HG03139 (cell line): ENCODE data around the gene CCL8.

Experiments used
- ATAC-seq: cut with Tn5 transposase; IDR thresholded peaks from one replicate; pipeline ENCODE4 v1.9.1; 2021; ENCODE audit not compliant: unreplicated experiment

The CCL8 gene

DNA sequence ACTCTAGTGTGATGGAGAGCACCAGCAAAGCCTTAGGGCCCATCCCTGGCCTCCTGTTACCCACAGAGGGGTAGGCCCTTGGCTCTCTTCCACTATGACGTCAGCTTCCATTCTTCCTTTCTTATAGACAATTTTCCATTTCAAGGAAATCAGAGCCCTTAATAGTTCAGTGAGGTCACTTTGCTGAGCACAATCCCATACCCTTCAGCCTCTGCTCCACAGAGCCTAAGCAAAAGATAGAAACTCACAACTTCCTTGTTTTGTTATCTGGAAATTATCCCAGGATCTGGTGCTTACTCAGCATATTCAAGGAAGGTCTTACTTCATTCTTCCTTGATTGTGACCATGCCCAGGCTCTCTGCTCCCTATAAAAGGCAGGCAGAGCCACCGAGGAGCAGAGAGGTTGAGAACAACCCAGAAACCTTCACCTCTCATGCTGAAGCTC lies at the start of gene CCL8:
Gene CCL8, plus strand, starts transcription at position 397 of the 445 bp plus-strand sequence. CDS start 67 bp downstream, outside the sequence.
- ATAC-seq: no peak

DNA sequence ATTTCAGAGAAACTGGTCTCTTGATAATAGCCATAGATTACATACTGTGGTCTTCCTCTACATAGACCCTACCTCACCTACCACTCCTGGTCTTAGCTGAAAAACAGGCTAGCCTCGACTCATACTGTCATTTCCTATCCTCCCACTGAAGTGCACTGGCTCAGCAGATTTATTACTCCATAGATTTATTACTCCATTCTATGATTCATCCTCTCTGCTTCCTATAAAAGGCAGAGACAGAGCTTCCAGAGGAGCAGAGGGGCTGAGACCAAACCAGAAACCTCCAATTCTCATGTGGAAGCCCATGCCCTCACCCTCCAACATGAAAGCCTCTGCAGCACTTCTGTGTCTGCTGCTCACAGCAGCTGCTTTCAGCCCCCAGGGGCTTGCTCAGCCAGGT lies 49.3 kb upstream of the CCL8 start, which contains the start of gene CCL7:
Gene CCL7, plus strand, starts transcription at position 253 of the 400 bp plus-strand sequence. Its CDS starts 70 bp downstream, at position 323.
- no peak for ATAC-seq

DNA sequence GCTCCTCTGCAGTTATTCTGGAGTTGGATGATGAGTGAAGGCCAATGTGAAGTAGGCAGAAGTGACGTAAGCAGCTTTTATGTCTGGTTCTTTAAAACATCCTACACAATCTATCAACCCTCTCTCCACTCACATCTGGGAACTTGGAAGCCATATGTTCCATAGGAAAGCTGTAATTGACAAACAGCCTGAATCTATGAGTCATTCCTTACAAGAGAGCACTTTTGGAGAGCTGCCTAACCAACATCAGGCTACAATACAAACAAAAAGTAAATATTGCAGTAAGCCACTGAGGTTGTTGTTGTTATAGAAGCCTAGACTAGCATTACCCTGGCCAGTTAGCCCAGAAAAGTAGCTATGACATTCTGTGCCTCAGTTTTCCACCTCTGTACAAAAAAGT lies 43.4 kb upstream of the CCL8 start:
- ATAC-seq: no peak

DNA sequence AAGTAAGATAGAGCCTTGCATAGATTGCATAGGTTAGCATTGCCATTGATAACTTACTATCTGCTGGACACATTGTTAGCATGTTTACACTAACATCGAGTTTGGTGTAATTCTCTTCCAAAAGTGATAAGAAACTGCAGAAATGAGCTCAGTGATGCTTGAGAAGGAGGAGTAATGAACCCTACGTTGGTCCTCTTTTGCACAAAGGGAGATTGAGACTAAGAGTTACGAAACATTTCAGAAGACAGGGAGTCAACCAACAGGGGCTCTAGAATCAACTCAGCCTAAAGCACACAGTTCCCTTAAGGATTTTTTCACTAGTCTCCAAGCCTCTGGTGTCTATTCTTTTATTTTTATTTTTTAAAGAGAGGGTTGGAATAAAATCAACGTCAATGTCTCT lies 42.4 kb upstream of the CCL8 start:
- no peak for ATAC-seq

DNA sequence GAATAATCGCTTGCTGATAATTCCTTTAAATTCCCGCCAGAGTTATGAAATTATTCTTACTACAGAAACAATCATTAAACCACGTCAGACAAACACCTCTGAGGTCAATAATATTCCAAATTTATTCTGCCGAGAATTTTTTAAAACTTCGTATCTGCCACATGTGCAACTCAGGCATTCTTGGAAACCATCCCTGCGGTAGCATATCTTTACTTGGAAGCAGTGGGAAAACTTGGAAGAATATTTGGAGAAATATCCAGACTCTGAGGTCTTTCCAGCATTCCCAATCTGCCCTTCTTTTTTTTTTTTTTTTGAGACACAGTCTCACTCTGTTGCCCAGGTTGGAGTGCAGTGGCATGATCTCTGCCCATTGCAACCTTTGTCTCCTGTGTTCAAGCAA lies 35.7 kb upstream of the CCL8 start:
- ATAC-seq: no peak

DNA sequence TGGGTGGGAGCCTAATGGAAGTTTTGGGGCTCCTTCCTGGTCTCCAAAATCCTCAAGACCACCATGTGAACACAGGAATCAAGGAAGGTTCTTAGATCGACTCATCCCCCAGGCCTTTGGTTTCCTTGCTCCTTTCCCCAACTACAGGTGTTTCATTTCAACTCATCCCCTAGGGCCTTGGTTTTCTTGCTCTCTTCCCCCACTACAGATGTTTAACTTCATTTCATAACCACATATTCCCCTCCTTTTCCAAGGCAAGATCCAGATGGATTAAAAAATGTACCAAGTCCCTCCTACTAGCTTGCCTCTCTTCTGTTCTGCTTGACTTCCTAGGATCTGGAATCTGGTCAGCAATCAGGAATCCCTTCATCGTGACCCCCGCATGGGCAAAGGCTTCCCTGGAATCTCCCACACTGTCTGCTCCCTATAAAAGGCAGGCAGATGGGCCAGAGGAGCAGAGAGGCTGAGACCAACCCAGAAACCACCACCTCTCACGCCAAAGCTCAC lies 33.9 kb upstream of the CCL8 start, which contains the start of gene CCL11:
Gene CCL11, plus strand, starts transcription at position 457 of the 507 bp plus-strand sequence. CDS start 67 bp downstream, outside the sequence.
- no peak for ATAC-seq

DNA sequence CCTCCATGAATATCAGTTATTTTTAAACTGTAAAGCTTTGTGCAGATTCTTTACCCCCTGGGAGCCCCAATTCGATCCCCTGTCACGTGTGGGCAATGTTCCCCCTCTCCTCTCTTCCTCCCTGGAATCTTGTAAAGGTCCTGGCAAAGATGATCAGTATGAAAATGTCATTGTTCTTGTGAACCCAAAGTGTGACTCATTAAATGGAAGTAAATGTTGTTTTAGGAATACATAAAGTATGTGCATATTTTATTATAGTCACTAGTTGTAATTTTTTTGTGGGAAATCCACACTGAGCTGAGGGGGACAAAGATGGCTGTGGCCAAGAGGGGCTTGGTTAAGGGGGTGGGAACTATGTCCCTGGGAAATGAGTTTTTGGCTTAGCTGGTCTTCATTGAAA lies 31.4 kb upstream of the CCL8 start:
- ATAC-seq: no peak

DNA sequence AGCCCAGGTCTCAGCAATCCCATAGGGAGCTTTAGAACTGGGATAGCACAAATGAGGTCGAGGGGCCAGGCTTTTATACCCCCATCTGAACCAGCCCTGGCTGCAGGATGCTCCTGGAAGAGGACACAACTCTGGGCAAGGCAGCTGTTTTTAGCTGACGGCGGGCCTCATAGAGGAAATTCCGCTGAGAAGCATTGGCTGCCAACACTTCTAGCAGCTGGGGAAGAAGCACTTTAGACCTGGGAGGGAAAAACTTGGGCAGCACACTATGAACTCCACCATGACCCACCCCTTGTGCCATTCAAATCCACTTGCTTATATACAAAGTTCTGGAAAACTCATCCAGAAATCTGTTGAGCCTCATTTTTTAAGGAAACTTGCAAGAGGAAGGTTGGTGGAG lies 28.6 kb upstream of the CCL8 start:
- ATAC-seq: no peak

DNA sequence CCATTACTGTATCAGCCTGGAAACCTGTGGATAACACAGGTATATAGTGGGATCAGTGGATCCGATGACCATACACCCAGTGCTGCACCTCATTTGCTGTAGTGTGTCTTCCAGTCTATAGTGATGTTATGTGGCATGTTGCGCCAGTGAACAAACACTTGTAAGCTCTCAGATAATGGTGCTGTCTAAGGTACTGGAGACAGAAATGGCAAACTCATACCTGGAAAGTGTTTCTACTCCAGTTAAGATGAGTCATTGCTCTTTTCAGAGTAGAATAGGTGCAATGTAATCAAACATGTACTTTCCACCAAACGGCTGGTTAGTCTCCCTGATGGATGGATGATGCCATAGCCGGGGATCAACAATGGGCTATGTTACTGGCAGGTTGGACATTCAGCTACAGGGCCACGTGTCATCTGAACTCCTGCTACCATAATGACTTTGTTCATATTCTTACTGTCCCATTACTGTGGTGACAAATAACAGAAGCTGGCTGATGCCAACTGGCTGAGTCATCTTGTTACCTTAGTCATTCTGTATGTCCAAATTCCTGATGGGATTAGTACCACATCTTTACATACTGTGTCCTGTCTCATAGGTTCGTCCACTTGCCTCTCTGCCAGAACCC lies 27.4 kb upstream of the CCL8 start:
- ATAC-seq: no peak

DNA sequence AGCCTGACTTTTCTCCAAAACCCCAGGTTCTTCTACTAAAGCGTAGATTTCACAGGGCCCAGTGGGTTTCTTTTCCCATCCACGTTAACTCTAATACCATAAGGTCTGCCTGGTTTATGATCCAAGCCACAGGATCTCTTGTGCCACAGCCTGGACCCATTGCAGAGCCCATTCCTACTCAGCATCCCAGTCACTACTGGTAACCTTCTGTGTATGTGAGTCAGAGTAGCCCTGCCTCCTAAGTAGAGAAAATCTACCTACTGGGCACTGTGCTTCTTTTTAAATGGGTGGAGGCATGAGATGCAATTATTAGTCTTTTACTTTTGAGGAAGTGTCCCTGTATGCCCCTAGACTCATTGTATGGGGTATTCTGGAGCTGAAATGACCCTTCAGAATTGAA lies 20.2 kb upstream of the CCL8 start:
- ATAC-seq: no peak

DNA sequence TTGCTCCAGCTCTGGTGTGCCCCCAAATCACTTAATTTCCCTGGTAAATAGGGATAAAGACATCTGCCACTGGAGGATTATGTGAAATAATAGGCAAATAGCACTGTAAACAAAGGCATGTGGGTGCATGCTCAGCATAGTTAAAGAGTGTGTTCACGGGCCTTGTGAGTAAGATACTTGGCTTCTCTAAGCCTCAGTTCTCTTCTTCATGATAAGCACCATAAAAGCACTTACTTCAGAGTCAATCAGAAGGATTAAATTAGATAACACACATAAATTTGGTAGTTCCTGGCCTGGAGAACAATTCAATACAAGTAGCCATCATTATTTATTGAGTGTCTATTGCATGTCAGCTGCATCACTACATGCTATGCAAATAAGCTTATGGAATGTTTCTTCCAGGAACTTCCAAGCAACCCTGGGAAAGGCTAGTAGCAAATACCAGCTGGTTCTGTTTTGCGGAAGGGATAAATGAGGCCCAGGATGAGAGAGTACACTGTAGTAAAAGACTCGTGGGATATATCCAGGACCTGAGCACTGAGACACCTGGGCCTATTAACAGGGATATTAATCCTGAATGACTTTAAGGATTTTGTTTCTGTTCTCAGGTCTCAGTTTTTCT lies 19.2 kb upstream of the CCL8 start:
- ATAC-seq: no peak

DNA sequence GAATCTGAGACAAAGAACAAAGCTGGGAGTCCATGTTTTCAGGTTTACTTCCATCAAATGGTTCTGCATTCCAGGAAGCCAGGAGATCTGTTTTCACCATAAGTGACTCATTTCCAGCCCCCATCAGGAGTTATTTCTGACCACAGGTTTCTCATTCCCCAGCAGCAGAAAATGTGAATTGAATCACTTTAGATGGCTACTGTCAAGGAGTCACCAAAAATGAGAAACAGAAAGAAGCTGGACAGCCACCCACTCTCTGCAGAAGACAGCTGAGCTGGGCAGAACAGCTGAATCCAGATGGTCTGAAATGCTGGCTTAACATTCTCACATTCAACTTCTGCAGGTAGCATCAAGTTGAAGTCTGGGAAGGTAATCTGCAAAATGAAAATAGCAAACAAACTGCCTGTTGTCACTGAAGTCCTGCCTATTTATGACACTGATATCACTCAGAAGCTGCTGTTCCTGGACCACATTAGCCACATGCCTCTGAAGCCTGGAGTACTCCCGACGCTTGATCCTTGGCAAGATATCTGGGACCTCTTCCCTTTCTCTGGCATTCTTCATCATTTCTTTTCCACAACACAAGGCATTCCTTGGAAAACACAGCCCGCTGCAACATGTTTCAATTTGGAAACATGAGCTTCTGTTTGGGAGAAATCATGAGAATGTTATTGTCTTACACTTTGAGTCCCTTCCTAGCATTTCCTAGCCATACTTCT lies 18.4 kb upstream of the CCL8 start:
- ATAC-seq: no peak

DNA sequence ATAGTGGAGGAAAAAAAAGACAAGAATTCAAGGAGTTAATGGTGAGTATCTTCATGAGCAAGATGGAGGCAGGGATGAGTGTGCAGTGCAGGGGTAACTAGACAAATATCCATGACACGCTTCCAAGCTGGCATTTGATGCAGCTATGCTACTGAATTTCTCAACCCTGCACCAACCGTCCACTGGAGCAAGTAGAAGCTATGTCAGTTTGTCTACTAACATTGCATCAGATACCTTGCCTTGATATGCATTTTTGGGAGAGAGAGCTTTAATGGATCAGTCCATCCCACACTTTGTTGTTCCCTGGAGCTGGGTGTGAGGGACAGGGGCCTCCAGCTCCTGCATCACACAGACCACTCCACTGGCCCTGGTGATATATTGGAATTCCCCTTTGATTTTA lies 17.2 kb upstream of the CCL8 start:
- ATAC-seq: no peak

DNA sequence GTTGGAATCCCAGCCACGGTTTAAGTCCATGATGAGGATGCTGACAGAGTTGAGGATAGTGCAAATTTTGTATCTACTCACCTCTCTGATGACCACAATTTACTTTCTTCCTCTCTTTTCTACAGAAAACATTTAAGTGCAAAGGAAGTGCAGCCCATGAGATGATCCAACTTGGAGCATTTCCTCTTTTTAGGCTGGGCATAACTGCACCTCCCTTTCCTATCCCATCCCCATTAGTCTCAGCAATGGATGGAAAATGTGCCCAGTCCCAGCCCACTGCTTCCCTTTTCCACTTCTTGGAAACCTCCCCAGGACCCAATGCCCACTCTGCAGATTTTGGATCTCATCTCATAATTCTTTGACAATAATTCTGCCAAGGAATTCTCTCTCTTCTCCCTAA lies 16.6 kb upstream of the CCL8 start:
- ATAC-seq: no peak

DNA sequence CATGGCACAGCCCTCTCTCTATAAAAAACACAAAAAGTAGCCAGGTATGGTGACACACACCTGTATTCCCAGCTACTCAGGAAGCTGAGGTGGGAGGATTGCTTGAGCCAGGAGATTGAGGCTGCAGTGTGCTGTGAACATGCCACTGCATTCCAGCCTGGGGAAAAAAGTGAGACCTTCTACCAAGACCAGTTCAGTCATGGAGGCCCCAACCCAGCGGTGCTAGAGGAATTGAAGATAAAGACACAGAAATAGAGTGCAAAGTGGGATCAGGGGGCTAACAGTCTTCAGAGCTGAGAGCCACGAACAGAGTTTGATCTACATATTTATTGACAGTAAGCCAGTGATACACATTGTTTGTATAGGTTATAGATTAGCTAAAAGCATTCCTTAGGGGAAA lies 15.6 kb upstream of the CCL8 start:
- no peak for ATAC-seq

DNA sequence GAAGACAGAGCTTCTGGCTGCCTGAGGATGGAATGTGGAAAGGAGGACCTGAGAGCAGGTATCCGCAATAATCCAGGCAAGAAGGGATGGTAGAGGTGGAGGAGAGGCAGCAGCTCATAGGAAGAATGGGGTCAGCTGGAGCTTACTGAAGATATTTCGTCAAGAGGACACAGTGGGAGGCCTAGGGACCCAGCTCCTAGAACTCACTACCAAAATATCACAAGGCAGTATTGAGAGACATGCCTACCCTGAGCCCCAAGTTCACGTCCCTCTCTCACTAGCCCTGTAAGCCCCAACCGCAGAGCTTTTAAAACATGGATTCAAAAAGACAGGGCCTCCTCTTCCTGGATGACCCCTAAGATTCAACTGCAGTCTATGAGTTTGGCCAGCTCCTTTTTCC lies 14.2 kb upstream of the CCL8 start:
- ATAC-seq: no peak

DNA sequence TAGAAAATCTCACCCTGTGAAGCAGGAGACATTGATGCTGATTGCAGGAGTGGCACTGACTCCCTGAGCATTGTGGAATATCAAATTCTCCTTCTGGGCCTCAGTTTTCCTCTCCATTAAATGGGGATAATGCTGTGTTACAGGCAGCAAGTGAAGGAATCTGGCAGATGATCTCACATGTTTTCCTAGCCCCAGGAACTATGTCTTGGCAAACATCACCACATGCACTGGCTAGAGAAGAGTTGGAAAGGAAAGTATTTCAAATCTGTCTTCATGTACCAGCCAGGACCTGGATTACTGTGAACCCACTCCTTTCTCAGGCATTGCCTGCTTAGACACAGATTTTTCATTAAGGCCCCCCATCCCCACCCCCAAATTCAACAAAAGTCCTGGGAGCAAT lies 13.6 kb upstream of the CCL8 start:
- no peak for ATAC-seq

DNA sequence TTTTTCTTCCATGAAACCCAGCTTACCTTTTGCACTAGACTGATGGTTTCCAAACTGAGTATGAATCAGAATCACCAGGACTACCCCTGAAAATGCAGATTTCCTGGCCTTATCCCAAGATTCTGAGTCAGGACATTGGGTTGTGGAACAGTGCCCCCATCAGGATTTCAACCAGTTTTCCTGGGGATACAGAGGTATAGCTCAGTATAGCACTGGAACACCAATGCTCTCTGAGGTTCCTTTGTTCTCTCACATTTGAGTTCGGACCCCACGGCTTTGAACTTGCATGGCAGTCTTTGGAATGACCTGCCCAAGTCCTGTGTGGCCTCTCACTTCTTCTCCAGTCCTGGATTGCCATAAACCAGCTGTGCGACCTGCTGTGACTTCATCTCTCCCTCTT lies 12.8 kb upstream of the CCL8 start:
- no peak for ATAC-seq

DNA sequence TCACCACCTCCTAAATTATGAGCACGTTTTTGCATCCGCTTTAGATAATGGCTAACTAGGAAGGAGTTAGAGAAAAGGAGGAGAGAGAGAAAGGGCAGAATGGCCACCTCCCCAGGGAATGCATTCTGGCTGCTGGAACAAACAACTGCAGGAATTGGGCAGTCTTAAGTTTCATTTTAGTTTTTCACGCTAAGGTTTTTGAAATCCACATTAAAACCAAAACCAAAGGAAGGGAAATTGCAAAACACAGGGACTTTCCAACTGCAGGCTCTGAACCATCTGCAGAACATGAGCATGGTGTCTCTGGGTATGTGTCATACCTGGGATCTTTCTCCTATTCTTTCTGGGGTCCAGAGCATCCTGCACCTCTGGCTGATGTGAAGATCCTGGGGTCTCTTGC lies 12.1 kb upstream of the CCL8 start:
- no peak for ATAC-seq

DNA sequence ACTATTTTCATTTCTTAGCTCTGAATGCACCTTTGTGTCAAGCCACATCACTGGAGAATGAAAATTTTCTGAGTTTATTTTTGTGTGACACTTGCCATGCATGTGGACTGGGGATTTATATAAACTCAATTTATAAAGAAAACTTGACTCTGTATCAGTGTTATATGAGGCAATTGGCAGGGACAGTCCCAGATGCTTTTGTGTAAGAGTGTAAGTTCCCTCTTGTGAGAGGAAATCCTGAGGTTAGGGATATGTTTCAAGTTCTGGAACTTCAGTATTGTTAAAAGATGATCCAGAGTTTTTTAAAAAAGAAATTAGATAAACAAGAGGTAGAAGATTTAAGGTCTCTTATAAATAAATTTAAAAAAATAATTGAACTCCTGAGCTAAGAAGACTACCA lies 10.9 kb upstream of the CCL8 start:
- ATAC-seq: no peak

DNA sequence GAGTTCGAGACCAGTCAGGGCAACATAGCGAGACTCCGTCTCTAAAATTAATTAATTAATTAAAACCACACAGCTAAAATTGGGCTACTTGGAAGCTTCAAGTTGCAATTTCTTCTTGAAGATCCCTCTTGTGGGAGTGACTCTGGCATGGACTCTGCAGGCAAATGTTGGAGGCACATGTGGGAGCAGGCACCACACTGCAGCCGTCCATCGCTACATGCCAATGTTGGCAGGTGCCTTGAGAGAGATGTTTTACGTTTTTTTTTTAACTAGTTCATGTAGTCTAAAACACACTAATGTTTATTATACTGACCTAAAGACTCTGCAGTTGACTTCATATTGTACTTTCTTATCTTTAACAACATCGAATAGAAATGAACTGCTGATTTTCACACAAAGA lies 7.9 kb upstream of the CCL8 start:
- ATAC-seq: no peak

DNA sequence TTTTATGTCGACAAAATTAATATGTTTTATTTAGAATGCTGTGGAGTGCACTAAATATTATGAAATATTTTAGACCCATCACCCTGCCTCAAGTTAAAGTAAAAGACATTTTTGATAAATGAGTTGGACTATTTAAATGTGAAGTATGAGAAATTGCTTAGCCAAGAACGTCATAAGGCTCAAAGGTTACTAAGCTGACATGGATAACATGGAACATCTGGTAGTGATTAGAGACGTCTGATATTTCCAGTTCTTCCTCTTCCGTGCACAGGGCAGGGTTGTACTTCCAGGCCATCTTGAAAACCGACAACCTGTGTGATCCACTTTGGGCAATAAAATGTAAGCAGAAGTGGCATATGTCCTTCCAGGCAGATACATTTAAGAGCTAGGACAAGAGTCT lies 7.2 kb upstream of the CCL8 start:
- no peak for ATAC-seq
